ENCODE measurements around the gene LYRM4. TPM values are rescaled to one million over a fixed set of nuclear protein-coding genes. Genes with fewer than 3 reads are reported as not detected.

LYRM4 gene
- total and polyA plus RNA-seq, 2 experiments from 2014 or later = 51.0 to 62.0 TPM

- DNase-seq (ENCODE audit: low spot score) = no peak
- no peak overlapping the region for H3K27ac Mint-ChIP-seq
These were observed 102.6 kb downstream of the LYRM4 start for GRCh38 chr6:5158180-5158579.

GRCh38 chr6:5157621-5158138 lies 103.1 kb downstream of the LYRM4 start:
- Mint-ChIP-seq H3K4me3 (no peak overlapping the region), H3K4me1 (peaks cover 14% of the 10 kb centered on the region), H3K27ac (no peak overlapping the region), H3K27me3 (ENCODE audit: insufficient read depth, low read depth, poor library complexity) (peaks cover 3% of the 10 kb centered on the region), H3K9me3 (no peaks in the 10 kb centered on the region), H3K36me3 (ENCODE audit: low read depth) (no peaks in the 10 kb centered on the region)
- H3K9me2 ChIP-seq (ENCODE audit: insufficient read depth) = no peaks in the 10 kb centered on the region
- no peaks in the 10 kb centered on the region for H3K79me2 ChIP-seq (replicated peaks; ENCODE audit: insufficient read depth)
- H3K36me3 ChIP-seq (ENCODE audit: insufficient read depth) = no peaks in the 10 kb centered on the region
- no peaks in the 10 kb centered on the region for H3F3A ChIP-seq (replicated peaks; ENCODE audit: low read depth)
- ATAC-seq (peak; percentile 25; the same call in 1 of the 3 replicates), DNase-seq (ENCODE audit: low spot score) (no peak)
- no peak overlapping the region for H3K4me3 ChIP-seq
- H3K27me3 ChIP-seq (ENCODE audit: insufficient read depth) = no peaks in the 10 kb centered on the region
- H3K27ac ChIP-seq (ENCODE audit: low read depth) = no peak overlapping the region
- H4K20me1 ChIP-seq (replicated peaks; ENCODE audit: insufficient read depth) = peaks cover 19% of the 10 kb centered on the region; the same call in 1 of the 2 replicates
- H2AFZ ChIP-seq = no peak overlapping the region
- no peaks in the 10 kb centered on the region for H3K4me1 ChIP-seq (ENCODE audit: insufficient read depth)
- H3K4me2 ChIP-seq = no peak overlapping the region
- no peak for TF ChIP-seq JUNB (IDR thresholded peaks at IDR 0.05; ENCODE audit: unreplicated experiment)
- TF ChIP-seq NANOG (IDR thresholded peaks at IDR 0.05; ENCODE audit: borderline replicate concordance) = no peak
- TF ChIP-seq EZH2phosphoT487 (IDR thresholded peaks at IDR 0.05; ENCODE audit: unreplicated experiment) = no peak
- no peak for TF ChIP-seq CREB1 (CRISPR knock-in tag; IDR thresholded peaks at IDR 0.05; ENCODE audit: low read depth)
- no peak for TF ChIP-seq ZNF114 (CRISPR knock-in tag; IDR thresholded peaks at IDR 0.05)
- no peak for TF ChIP-seq CTCF (conservative IDR thresholded peaks at IDR 0.05; ENCODE audit: low read depth in 2 of 2)
- no peak for TF ChIP-seq REST (IDR thresholded peaks at IDR 0.05; ENCODE audit: unreplicated experiment)
- TF ChIP-seq EZH2 (IDR thresholded peaks at IDR 0.05; ENCODE audit: low read depth, unreplicated experiment) = no peak
- no peak for TF ChIP-seq ZNF331 (CRISPR knock-in tag; IDR thresholded peaks at IDR 0.05; ENCODE audit: low read depth)
- no peak for TF ChIP-seq ETS1 (IDR thresholded peaks at IDR 0.05)
- no peak for TF ChIP-seq STAT1 (IDR thresholded peaks at IDR 0.05; ENCODE audit: unreplicated experiment)

More at GRCh38 chr6:5158180-5158579, 102.6 kb downstream of the LYRM4 start:
- Histone ChIP-seq H3K27me3 (ENCODE audit: insufficient read depth) (no peaks in the 10 kb centered on the region), H3K36me3 (ENCODE audit: insufficient read depth) (no peaks in the 10 kb centered on the region), H3K4me2 (no peak overlapping the region), H3F3A (replicated peaks; ENCODE audit: low read depth) (no peaks in the 10 kb centered on the region), H3K4me1 (ENCODE audit: insufficient read depth) (no peaks in the 10 kb centered on the region), H3K79me2 (replicated peaks; ENCODE audit: insufficient read depth) (no peaks in the 10 kb centered on the region), H3K4me3 (no peak overlapping the region), H3K27ac (ENCODE audit: low read depth) (no peak overlapping the region), H4K20me1 (replicated peaks; ENCODE audit: insufficient read depth) (peaks cover 19% of the 10 kb centered on the region; the same call in 1 of the 2 replicates), H2AFZ (no peak overlapping the region), H3K9me2 (ENCODE audit: insufficient read depth) (no peaks in the 10 kb centered on the region)
- Mint-ChIP-seq H3K4me3 (no peak overlapping the region), H3K36me3 (ENCODE audit: low read depth) (no peaks in the 10 kb centered on the region), H3K27me3 (ENCODE audit: insufficient read depth, low read depth, poor library complexity) (peaks cover 3% of the 10 kb centered on the region), H3K9me3 (no peaks in the 10 kb centered on the region), H3K4me1 (peaks cover 14% of the 10 kb centered on the region)
- TF ChIP-seq CREB1 (CRISPR knock-in tag; IDR thresholded peaks at IDR 0.05; ENCODE audit: low read depth) = no peak
- TF ChIP-seq ZNF331 (CRISPR knock-in tag; IDR thresholded peaks at IDR 0.05; ENCODE audit: low read depth) = no peak
- ATAC-seq = no peak
